ENCODE measurements around the gene FGF11.

The FGF11 gene

DNA sequence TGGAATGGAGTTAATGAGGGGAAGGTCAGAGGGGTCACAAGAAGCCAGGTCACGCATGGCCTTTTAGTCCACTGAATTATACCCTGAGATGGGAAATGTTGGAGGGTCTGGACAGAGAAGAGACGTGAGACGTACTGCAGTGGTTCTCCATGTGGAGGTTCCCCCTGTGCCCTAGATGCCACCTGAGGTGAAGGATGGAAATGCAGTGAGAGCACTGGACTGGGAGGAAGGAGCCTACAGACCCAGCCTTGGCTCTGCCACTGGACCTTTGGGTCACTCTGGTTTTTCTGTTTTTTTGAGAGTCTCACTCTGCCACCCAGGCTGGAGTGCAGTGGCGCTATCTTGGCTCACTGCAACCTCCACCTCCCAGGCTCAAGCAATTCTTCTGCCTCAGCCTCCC is 43.2 kb upstream of the FGF11 start:
- no peak overlapping the region for H3K4me3 ChIP-seq (ENCODE audit: insufficient read depth, low read length, poor library complexity, severe bottlenecking)

DNA sequence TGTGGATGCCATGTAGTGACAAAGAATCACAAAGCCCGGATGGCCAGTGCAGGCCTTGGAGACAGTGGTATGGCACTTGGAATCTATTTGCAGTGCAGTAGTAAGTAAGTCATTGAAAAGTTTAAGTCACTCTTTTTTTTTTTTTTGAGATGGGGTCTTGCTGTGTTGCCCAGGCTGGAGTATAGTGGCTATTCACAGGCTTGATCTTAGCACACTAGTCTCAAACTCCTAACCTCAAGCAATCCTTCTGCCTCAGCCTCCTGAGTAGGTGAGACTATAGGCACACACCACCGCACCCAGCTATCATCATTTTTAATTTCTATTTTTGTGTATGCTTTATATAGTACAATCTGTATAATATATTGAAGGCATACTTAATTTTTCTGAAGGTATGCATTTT is 40.7 kb upstream of the FGF11 start:
- Histone ChIP-seq H3K79me2 (ENCODE audit: insufficient read depth, low read length) (no peaks in the 10 kb centered on the region), H3F3A (ENCODE audit: insufficient read depth) (no peaks in the 10 kb centered on the region), H2AFZ (ENCODE audit: low read depth, low read length, severe bottlenecking) (no peak overlapping the region), H3K4me2 (ENCODE audit: low read depth, low read length, poor library complexity, severe bottlenecking) (no peak overlapping the region), H3K4me3 (ENCODE audit: insufficient read depth, low read length, poor library complexity, severe bottlenecking) (no peak overlapping the region), H3K9me2 (replicated peaks; ENCODE audit: insufficient read depth, low read length) (no peaks in the 10 kb centered on the region), H3K27ac (ENCODE audit: low read depth, low read length) (no peak overlapping the region), H3K9ac (ENCODE audit: low read length) (no peak overlapping the region), H4K20me1 (ENCODE audit: low read depth, low read length) (no peaks in the 10 kb centered on the region), H3K27me3 (ENCODE audit: low read length) (no peaks in the 10 kb centered on the region), H3K36me3 (ENCODE audit: low read length) (no peaks in the 10 kb centered on the region), H3K9me3 (ENCODE audit: insufficient read depth, low read length) (no peaks in the 10 kb centered on the region)
- no peak for TF ChIP-seq EZH2phosphoT487 (conservative IDR thresholded peaks at IDR 0.05; ENCODE audit: low read length)
- TF ChIP-seq CTCF (IDR thresholded peaks at IDR 0.05; ENCODE audit: insufficient read depth, low read length, poor library complexity, severe bottlenecking): no peak

More for the DNA sequence above, 43.2 kb upstream of the FGF11 start:
- no peak overlapping the region for H3K4me2 ChIP-seq (ENCODE audit: low read depth, low read length, poor library complexity, severe bottlenecking)
- no peaks in the 10 kb centered on the region for H3K79me2 ChIP-seq (ENCODE audit: insufficient read depth, low read length)
- H3K9ac ChIP-seq (ENCODE audit: low read length): no peak overlapping the region
- no peaks in the 10 kb centered on the region for H3K36me3 ChIP-seq (ENCODE audit: low read length)
- H3K27ac ChIP-seq (ENCODE audit: low read depth, low read length): no peak overlapping the region
- no peak for TF ChIP-seq EZH2phosphoT487 (conservative IDR thresholded peaks at IDR 0.05; ENCODE audit: low read length)
- no peak for TF ChIP-seq CTCF (IDR thresholded peaks at IDR 0.05; ENCODE audit: insufficient read depth, low read length, poor library complexity, severe bottlenecking)
- H3K9me3 ChIP-seq (ENCODE audit: insufficient read depth, low read length): no peaks in the 10 kb centered on the region
- no peaks in the 10 kb centered on the region for H4K20me1 ChIP-seq (ENCODE audit: low read depth, low read length)
- H3K27me3 ChIP-seq (ENCODE audit: low read length): no peaks in the 10 kb centered on the region
- no peak overlapping the region for H2AFZ ChIP-seq (ENCODE audit: low read depth, low read length, severe bottlenecking)
- no peaks in the 10 kb centered on the region for H3K9me2 ChIP-seq (replicated peaks; ENCODE audit: insufficient read depth, low read length)
- H3F3A ChIP-seq (ENCODE audit: insufficient read depth): 0 out of 2 replicates have a peak, but pooled peaks cover 3% of the 10 kb centered on the region

DNA sequence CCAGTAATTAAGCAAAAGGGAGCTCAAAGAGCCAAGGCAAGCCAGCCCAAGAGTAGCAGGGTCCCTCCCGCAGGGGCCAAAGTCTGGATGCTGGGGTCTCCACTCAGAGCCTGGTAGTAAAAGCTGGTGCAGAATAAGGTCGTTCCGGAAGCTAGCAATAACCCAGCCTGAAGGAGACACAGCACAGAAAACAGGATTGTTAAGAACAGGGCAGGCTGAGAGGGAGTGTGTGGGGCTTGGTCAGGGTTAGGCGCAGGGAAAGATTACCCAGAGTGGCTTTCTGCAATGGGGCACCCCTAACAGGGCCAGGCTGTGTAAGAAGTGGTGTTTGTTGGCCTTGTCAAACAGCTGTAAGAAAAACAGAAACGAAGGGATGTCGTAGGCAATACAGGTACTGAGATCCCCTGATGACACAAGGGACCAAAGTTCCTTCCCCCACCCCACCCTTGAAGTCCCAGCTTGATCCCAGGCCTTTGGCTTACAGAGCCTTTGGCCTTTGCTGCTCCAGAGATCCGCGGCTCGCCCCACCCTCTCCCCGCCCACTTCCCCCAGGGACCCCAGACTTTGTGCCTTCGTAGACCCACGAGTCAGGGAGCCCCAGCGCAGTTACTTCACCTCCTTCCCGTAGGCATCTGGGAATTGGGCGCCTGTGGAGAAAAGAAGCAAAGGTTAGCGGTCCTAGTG is 36.1 kb upstream of the FGF11 start:
- Histone ChIP-seq H2AFZ (ENCODE audit: low read depth, low read length, severe bottlenecking) (peak overlapping the region; percentile 80), H3K4me2 (ENCODE audit: low read depth, low read length, poor library complexity, severe bottlenecking) (peak overlapping the region; percentile 86), H3K4me3 (ENCODE audit: insufficient read depth, low read length, poor library complexity, severe bottlenecking) (peak overlapping the region; percentile 94), H3K27ac (ENCODE audit: low read depth, low read length) (peak overlapping the region; percentile 54), H3K27me3 (ENCODE audit: low read length) (no peaks in the 10 kb centered on the region), H3K9ac (ENCODE audit: low read length) (peak overlapping the region; percentile 86), H4K20me1 (ENCODE audit: low read depth, low read length) (no peaks in the 10 kb centered on the region), H3F3A (ENCODE audit: insufficient read depth) (no peaks in the 10 kb centered on the region), H3K79me2 (ENCODE audit: insufficient read depth, low read length) (no peaks in the 10 kb centered on the region), H3K9me3 (ENCODE audit: insufficient read depth, low read length) (no peaks in the 10 kb centered on the region), H3K9me2 (replicated peaks; ENCODE audit: insufficient read depth, low read length) (no peaks in the 10 kb centered on the region), H3K36me3 (ENCODE audit: low read length) (no peaks in the 10 kb centered on the region)
- TF ChIP-seq EZH2phosphoT487 (conservative IDR thresholded peaks at IDR 0.05; ENCODE audit: low read length) (no peak), CTCF (IDR thresholded peaks at IDR 0.05; ENCODE audit: insufficient read depth, low read length, poor library complexity, severe bottlenecking) (no peak)
